ENCODE data around the gene PITRM1.

The PITRM1 gene

GRCh38 chr10:3133948-3134347 is 38.6 kb downstream of the PITRM1 start:
- no peak for TF ChIP-seq EP300 (IDR thresholded peaks at IDR 0.05; ENCODE audit: borderline replicate concordance)
- TF ChIP-seq, protein P1, sequence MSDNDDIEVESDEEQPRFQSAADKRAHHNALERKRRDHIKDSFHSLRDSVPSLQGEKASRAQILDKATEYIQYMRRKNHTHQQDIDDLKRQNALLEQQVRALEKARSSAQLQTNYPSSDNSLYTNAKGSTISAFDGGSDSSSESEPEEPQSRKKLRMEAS (IDR thresholded peaks at IDR 0.05), result no peak
- no peak for TF ChIP-seq FOXM1 (IDR thresholded peaks at IDR 0.05; ENCODE audit: borderline replicate concordance, low read depth)
- no peak for TF ChIP-seq EGR1 (IDR thresholded peaks at IDR 0.05)
- TF ChIP-seq NFIC (IDR thresholded peaks at IDR 0.05), result no peak
- TF ChIP-seq, protein P2, sequence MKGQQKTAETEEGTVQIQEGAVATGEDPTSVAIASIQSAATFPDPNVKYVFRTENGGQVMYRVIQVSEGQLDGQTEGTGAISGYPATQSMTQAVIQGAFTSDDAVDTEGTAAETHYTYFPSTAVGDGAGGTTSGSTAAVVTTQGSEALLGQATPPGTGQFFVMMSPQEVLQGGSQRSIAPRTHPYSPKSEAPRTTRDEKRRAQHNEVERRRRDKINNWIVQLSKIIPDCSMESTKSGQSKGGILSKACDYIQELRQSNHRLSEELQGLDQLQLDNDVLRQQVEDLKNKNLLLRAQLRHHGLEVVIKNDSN (IDR thresholded peaks at IDR 0.05), result no peak
- TF ChIP-seq RAD21 (IDR thresholded peaks at IDR 0.05; ENCODE audit: low read depth), result no peak
- TF ChIP-seq CEBPB (IDR thresholded peaks at IDR 0.05), result no peak
- TF ChIP-seq REST (IDR thresholded peaks at IDR 0.05; ENCODE audit: low read depth), result no peak
- no peak for TF ChIP-seq TAF1 (IDR thresholded peaks at IDR 0.05; ENCODE audit: low read depth)
- TF ChIP-seq CREB1 (IDR thresholded peaks at IDR 0.05; ENCODE audit: low read depth), result no peak
- TF ChIP-seq TCF12 (IDR thresholded peaks at IDR 0.05; ENCODE audit: low read depth), result no peak
- TF ChIP-seq YY1 (IDR thresholded peaks at IDR 0.05; ENCODE audit: low read depth), result no peak
- no peak for TF ChIP-seq TEAD4 (IDR thresholded peaks at IDR 0.05)
- TF ChIP-seq ZBTB7A (IDR thresholded peaks at IDR 0.05; ENCODE audit: low read depth), result no peak

DNA sequence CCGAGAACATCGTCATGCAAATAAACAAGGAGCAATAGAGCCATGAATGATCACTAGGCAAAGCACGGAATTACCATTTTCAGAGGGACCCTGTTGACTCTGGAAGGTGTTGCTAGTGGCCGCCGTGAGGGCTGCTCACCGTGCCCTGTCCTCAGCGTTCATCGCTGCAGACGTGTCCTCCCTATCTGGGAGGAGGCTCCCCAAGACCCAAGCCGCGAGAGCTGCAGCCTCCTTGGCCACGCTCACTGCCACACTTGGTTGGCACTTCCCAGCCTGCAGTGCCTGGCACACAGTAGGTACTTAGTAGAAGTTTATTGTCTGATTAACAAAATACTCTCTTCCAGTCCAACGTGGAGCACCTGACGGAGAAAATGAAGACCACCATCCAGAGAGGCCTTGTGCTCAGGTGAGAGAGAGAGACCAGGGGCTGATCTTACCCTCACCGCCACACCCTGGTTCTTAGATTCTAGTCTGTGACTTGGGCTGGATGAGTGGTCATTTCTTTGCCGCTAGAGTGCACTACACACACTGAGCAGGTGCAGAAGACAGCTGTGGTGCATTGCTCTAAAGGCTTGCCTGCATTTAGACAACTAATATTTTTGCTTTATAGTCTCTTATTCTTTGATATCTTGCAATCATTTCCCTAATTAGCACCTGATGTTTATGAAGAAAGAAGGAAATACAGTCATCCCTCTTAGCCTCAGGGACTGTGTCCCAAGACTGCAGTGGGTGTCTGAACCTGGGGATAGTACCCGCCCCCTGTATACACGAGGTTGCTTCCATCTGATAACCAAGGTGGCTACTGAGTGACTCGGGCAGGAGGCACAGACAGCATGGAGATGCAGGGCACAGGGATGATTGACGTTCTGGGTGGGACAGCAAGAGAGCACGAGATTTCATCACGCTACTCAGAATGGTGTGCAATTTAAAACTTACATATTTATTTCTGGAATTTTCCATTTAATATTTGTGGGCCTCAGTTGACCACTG is 40.3 kb downstream of the PITRM1 start:
- no peak for TF ChIP-seq CEBPB (IDR thresholded peaks at IDR 0.05)
- TF ChIP-seq TAF1 (IDR thresholded peaks at IDR 0.05; ENCODE audit: low read depth), result no peak
- TF ChIP-seq TEAD4 (IDR thresholded peaks at IDR 0.05), result no peak
- no peak for TF ChIP-seq NFIC (IDR thresholded peaks at IDR 0.05)
- TF ChIP-seq TCF12 (IDR thresholded peaks at IDR 0.05; ENCODE audit: low read depth), result no peak
- no peak for TF ChIP-seq FOXM1 (IDR thresholded peaks at IDR 0.05; ENCODE audit: borderline replicate concordance, low read depth)
- no peak for TF ChIP-seq ZBTB7A (IDR thresholded peaks at IDR 0.05; ENCODE audit: low read depth)
- TF ChIP-seq, protein P2 (IDR thresholded peaks at IDR 0.05), result no peak
- TF ChIP-seq YY1 (IDR thresholded peaks at IDR 0.05; ENCODE audit: low read depth), result no peak
- no peak for TF ChIP-seq EGR1 (IDR thresholded peaks at IDR 0.05)
- TF ChIP-seq, protein P1 (IDR thresholded peaks at IDR 0.05), result no peak
- no peak for TF ChIP-seq EP300 (IDR thresholded peaks at IDR 0.05; ENCODE audit: borderline replicate concordance)
- TF ChIP-seq REST (IDR thresholded peaks at IDR 0.05; ENCODE audit: low read depth), result no peak
- no peak for TF ChIP-seq RAD21 (IDR thresholded peaks at IDR 0.05; ENCODE audit: low read depth)
- no peak for TF ChIP-seq CREB1 (IDR thresholded peaks at IDR 0.05; ENCODE audit: low read depth)

GRCh38 chr10:3131098-3131497 is 41.5 kb downstream of the PITRM1 start:
- TF ChIP-seq CEBPB (IDR thresholded peaks at IDR 0.05) (no peak), ZBTB7A (IDR thresholded peaks at IDR 0.05; ENCODE audit: low read depth) (no peak), NFIC (IDR thresholded peaks at IDR 0.05) (no peak), REST (IDR thresholded peaks at IDR 0.05; ENCODE audit: low read depth) (no peak), CREB1 (IDR thresholded peaks at IDR 0.05; ENCODE audit: low read depth) (no peak), TAF1 (IDR thresholded peaks at IDR 0.05; ENCODE audit: low read depth) (no peak), FOXM1 (IDR thresholded peaks at IDR 0.05; ENCODE audit: borderline replicate concordance, low read depth) (no peak), EGR1 (IDR thresholded peaks at IDR 0.05) (no peak), TCF12 (IDR thresholded peaks at IDR 0.05; ENCODE audit: low read depth) (no peak), RAD21 (IDR thresholded peaks at IDR 0.05; ENCODE audit: low read depth) (no peak), EP300 (IDR thresholded peaks at IDR 0.05; ENCODE audit: borderline replicate concordance) (no peak), TEAD4 (IDR thresholded peaks at IDR 0.05) (no peak)
- TF ChIP-seq, protein P2 (IDR thresholded peaks at IDR 0.05), result no peak

Measured in Ishikawa (cell line).